NCI-H1105 treated with DMSO at 0.1 percent for 48 hours (cell line): ENCODE results near the gene FKBP6.
"Not testable (repeated sequence)": the region's sequence is repeated elsewhere in the genome, so short reads cannot be mapped to it uniquely, and the experiment has no call there.

Source experiments
- DNase-seq: peaks from one replicate; lab custom pipeline; 2025; lab: John Stamatoyannopoulos, UW

FKBP6 gene

DNA sequence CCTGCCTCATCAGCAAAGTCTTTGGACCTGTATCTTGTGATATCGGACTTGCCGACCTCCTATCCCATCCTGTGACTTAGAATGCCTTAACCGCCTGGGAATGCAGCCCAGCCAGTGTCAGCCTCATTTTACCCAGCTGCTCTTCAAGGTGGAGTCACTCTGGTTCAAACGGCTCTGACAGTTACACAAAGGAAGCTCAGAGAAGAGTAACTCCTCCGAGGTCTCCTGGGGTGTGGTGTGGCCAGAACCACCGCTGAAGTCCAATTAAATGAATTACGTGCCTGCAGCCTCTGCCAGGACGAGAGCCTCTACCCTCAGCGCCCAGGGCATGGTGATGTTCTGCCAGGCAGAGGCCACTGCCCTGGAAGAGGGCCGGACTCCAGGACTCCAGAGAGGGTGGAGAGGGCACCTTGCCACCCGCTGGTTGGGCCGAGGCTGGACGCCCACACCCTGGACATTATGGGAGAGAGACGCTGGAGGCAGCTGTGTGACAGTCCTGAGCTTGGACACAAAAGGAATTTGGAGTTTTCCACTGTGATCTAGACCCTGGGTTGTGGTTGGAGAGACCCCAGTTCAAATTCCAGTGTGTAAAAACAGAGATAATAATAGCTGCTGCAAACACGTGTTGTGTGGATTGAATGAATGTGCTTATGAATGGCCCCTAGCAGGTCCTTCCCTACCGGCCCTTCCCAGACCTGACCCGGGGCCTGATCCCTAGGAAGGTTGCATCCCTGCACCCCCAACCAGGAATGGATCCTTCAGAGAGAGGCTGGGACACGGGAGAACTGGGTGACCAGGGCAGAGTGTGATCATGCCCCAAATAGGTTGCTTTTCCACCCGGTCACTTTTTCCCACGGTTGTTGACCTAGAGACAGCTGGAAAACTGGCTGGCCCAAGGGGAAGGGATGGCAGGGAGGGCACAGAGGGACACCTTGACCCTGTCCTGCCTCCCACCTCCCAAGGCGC lies 67.9 kb downstream of the FKBP6 start:
- DNase-seq, result no peak

DNA sequence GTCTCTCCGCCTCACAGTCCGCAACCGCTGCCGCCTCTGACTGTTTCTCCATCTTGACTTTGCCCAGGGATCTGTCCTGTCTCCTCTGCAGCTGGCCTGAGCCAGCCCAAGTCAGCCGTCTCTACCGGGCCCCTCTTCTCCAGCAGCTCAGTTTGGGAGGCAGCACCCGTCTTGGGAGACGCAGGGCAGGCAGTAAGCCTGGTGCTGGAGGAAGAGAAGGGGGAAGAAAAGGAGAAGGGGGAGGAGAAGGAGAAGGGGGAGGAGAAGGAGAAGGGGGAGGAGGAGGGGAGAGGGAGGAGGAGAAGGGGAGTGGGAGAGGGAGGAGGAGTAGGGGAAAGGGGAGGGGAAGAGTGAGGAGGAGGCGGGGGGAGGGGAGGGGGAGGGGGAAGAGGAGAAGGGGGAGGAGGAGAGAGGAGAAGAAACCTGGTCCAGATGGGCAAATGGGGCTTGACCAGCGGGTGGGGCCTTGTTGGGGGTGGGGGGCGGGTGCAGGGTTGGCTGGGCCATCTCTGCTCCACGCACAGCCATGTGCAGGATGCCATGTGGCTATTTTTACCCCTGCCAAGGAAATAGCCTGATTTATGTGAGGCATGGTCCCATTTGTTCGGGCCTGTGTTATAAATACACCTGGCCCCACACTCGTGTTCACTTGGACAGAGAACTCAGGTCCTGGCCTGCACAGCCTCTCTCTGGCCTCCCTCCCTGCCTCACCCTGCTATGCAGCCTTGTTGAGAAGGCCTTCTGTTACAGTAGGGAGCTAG lies 69.7 kb downstream of the FKBP6 start:
- no peak for DNase-seq

GRCh38 chr7:73399185-73400050 lies 71.5 kb downstream of the FKBP6 start:
- not testable (repeated sequence) for DNase-seq

DNA sequence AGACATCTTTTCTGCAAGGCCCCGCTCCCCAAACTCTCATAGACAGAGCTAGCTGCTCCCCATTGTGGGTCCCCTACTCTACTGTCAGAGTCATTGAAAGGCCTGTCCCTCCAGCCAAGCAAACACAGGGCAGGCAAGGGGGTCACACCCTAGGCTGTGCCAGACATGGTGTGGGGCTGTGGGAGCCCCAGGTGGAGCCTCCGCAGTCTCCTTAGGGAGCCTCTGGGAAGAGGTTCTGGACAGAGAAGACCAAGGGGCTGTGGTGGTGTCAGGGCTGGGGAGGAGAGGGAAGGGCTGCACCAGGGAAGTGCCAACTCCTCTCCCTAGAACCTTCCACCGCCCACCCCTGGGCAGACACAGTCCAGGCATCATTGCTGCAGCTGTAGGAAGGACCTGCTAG lies 76.9 kb downstream of the FKBP6 start:
- DNase-seq, result not testable (repeated sequence)
